Activated T-cell treated with anti-CD3 and anti-CD28 coated beads for 4 hours (primary cell): ENCODE measurements around the gene ARSG.
"Not testable (repeated sequence)": the region's sequence is repeated elsewhere in the genome, so short reads cannot be mapped to it uniquely, and the experiment has no call there.

ENCODE experiments used
- DNase-seq: peaks from one replicate; pipeline ENCODE4 v3.0.0-alpha.2; 2020

The ARSG gene

DNA sequence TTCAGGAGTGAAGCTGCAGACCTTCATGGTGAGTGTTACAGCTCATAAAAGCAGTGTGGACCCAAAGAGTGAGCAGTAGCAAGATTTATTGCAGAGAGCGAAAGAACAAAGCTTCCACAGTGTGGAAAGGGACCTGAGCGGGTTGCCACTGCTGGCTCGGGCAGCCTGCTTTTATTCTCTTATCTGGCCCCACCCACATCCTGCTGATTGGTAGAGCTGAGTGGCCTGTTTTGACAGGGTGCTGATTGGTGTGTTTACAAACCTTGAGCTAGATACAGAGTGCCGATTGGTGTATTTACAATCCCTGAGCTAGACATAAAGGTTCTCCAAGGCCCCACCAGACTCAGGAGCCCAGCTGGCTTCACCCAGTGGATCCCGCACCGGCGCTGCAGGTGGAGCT, 17.2 kb downstream of the ARSG start:
- not testable (repeated sequence) for DNase-seq

DNA sequence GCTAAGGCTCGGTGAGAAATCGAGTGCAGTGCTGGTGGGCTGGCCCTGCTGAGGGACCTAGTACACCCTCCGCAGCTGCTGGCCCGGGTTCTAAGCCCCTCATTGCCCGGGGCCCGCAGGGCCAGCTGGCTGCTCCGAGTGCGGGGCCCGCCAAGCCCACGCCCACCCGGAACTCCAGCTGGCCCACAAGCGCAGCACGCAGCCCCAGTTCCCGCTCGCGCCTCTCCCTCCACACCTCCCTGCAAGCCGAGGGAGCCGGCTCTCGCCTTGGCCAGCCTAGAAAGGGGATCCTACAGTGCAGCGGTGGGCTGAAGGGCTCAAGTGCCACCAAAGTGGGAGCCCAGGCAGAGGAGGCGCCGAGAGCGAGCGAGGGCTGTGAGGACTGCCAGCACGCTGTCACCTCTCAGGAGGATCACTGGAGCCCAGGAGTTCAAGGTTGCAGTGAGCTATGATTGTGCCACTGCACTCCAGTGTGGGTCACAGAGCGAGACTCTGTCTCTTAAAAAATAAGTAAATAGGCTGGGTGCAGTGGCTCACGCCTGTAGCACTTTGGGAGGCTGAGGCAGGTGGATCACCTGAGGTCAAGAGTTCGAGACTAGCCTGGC, 17.9 kb downstream of the ARSG start:
- DNase-seq: not testable (repeated sequence)

DNA sequence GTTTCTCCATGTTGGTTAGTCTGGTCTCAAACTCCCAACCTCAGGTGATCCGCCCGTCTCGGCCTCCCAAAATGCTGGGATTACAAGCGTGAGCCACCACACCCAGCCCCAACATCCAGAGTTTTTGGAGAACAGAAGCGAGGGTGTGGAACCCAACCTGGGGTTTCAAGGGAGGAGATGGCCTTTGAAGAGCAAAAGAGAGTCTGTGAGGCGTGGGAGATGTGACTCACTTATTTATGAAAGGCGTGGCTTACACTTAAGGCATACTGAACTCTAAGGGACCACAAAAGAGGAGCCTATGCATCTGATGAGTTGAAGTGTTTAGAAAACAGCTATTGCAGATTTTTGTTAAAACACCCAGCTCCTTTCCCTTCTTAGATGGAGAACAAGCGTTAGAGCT, 18.9 kb downstream of the ARSG start:
- DNase-seq: peak; percentile 59

DNA sequence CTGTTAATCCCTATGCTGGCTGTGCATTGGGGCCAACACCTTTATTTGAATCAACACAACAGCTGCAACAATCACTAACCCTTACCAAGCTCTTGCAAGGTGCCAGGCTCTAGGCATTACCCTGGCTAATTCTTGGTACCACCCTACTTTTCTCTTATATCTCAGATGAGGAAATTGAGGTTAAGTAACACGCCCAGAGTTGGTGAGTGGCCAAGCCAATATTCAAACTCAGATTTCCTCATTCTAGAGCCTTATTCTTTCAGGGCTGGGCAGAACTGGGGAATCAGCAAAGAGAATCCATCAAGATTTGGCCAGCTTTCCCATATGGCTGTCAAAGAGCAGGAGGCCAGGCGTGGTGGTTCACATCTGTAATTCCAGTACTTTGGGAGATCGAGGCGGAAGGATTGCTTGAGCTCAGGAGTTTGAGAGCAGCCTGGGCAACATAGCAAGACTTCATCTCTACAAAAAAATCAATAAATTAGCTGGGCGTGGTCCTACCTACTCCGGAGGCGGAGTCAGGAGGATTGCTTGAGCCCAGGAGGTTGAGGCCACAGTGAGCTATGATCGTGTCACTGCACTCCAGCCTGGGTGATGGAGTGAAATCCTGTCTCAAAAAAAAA, 23.7 kb downstream of the ARSG start:
- DNase-seq: no peak

DNA sequence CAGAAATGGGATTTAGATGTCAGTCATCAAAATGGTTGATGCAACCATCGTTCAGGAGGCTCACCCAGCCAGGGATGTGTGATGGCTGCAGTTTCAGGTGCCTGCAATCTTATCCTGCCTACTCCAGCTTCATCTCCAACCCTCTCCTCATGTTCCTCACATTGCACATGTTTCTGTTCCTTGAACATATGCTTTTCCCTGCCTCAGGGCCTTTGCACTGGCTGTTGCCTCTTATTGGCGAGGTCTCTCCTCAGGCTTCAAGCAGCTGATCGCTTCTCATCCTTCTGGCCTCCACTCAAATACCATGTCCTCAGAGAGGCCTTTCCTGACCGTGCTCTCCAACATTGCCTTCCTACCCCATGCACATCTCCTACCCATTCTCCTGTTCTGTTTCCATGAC, 24.6 kb downstream of the ARSG start:
- DNase-seq: no peak

DNA sequence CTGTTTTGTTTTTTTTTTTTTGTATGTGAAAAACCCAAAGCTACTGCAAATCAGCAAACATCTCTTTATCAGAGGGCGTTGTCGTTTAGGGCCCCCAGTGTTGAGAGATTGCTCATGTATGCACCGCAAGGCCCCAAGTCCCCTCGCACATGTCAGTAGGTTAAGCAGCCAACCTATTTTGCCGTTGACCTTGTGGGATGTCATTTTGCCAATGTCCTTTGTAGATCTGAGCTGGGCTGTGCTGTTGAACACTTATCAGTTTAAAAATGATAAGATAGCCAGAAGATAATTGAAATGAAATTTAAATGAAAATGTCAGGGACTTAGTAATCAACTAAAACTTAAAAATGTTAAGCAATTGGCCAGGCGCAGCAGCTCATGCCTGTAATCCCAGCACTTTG, 26.2 kb downstream of the ARSG start:
- DNase-seq: no peak

DNA sequence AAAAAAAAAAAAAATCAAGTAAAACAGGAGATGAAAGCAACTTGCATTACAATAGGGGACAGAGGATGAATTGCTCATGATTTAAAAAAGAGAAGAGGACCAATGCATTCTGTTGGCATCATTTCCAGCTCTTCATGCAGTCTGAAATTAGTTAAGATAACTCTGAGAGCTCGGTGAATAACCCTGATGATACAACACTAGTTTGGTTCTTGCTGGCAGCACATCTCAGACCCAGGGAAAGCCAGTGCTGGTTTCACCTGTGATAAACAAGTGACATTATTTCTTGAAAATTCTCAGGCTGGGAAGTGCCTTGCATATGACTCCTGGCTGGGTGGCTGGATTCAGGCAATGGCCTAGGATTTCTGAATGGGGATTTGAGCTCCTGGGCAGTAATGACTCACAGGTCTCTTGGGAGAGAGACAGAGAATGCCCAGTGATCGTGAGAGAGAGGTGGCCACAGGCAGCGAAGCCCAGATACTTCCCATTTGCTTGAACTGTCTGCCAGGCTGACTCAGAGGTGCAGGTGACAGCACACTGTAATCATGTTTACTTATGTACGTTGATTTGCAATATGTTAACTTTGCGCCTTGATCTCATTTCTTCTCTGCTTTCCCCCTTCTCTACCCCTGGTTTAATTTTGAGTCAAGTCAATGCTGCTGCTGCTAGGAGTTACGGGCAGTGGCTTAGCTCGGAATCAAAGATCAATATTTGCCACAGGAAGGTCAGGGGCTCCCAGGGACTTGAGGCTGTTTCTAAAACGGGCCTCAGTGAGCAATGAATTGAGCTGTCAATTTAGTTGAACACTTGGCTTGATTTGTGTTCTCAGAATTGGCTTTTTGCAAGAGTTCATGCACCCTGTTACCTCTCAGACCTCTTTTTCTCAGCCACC, 27.1 kb downstream of the ARSG start:
- DNase-seq: no peak

DNA sequence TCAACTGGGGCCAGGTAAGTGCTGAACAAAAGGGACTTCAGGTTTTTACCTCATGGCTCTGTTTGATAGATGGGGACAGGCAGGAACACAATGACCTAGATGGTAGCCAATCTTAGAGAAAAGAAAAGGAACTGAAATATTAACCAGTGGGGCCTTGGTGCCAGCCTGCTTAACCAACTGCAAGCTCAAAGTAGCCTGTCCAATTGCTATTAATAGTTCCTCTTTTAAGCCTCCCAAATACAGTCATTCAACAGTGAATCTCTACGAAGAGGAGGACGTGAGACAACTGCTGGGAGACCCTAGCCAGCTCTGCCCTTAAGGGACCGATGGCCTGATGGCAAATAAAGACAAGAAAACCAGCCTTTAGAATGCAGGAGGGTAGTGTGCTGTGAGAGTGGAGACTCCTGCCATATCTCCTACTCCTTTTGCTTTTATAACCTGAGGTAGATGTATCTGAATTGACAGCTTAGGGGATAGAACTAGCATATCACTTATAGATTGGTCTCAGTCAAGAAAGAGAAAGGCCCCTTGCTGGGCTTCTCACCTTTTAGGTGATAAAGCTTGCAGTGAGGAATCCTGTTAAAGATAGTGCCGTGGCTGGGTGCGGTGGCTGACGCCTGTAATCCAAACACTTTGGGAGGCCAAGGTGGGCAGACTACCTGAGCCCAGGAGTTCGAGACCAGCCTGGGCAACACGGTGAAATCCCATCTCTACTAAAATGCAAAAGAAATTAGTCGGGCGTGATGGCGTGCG, 28.3 kb downstream of the ARSG start:
- no peak for DNase-seq

DNA sequence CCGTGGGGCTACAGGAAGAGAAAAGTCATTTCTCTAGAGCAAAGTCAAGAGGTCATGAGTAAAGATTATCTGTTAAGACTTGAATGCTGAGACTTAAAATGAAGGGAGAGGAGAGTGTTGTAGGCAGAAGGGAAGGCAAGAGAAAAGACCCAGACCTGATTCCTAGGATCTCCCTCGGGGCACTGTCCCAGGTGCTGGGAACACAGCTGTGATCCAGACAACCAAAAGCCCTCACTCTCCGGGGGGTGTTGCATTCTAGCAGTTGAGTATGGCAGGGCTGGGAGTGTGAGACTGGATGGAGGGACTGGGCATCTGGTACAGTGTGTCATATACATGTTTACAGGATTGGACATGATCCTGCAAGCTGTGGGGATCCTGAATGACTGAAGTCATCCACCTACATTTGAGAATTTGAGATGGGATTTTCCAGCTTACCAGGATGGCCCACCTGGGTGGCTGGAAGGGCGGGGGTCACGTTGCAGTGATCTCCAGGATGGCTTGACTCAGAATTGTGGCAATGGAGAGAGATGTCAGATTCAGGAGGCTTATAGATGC, 29.1 kb downstream of the ARSG start:
- DNase-seq: no peak

DNA sequence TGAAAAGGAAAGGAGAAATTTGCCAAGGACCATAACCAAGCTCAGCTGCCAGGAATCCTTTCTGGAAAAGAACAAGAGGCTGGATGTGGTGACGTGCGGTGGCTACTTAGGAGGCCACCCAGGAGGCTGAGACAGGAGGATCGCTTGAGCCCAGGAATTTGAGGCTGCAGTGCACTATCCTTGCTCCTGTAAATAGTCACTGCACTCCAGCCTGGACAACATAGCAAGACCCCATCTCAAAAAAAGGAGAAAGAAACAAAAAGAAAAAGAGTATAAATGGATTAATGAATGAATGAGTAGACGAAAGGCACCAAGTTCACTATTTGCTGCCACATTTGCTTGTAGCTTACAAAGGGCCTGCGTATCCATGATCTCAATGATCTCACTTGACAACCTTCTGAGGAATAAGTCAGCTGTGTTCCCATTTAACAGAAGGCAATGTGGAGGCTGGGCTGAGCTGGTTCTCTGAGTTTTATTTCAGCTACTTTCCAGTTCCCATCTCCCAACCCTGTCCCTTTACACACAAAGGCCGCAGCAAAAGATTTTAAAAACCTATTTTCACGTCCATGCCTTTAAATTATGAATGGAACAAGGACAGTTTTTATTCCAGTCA, 29.8 kb downstream of the ARSG start:
- DNase-seq: no peak

DNA sequence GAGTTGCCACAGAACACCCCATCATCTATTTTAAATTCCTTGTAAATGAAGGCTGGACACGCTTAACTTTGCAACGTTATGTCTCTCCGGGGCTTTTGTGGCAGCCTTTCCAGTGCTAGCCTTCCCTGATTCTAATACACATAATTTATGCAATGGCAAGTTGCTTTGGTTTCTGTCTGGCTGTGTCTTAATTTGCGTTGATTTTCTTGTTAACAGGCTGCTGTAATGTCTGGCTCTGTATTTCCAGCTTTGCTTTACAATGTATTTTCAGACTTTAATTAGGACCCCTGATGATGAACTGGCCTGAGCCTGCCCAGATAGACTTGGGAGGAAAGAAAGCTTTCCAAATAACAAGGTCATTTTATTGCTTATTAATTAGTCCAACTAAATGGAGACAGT, 30.3 kb downstream of the ARSG start:
- no peak for DNase-seq

DNA sequence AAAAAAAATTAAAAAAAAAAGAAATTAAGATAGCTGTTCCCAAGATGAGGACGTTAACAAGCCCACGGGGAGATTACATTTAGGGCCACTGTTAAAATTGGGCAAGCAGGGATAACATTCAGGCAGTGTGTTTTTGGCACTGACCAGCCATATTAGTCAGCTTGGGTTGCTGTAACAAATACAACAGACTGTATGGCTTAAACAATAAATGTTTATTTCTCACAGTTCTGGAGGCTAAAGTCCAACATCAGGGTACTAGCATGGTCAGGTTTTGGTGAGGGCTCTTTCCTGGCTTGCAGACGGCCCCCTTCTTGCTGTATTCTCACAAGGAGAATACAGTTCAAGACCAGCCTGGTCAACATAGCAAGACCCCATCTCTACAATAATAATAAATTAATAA, 31.3 kb downstream of the ARSG start:
- DNase-seq: no peak

DNA sequence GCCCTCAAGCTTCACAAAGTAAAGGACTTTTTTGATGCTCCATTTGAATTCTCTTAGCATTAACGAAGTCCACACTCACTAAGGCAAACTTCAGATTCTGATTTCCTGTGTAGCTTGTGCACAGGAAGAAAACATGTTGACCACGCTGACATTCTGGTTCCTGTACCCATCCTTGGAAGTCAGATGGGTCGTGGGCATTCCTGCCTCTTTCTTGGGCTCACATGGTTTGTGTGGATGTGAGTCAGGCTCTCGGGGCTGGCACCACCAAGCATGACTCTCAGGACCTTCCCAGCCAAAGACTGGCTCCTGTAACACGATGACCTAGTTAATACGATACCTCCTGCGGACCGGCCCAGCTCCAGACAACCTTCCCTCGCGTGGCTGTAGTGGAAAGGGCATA, 32.8 kb downstream of the ARSG start:
- DNase-seq: no peak

DNA sequence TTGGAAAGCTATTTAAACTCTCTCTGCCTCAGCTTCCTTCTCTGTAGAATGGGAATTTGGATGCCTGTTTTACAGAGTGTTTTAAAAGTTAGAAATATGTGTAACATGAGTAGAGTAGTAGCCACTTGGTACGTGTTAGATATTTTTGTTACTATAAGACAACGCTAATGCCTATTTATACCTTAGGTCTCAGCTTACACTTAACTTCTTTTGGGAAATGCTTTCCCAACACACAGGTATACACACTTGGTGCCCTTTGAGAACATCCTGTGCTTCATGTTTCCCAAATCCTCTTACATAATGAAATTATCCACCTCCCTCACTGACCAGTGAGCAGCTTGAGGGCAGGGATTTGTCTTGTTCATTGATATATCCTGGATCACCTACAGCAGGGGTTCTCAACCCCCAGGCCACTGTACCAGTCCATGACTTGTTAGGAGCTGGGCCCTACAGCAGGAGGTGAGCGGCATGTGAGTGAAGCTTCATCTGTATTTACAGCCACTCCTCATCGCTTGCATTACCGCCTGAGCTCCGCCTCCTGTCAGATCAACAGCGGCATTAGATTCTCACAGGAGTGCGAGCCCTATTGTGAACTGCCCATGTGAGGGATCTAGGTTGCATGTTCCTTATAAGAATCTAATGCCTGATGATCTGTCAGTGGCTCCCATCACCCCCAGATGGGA, 33.5 kb downstream of the ARSG start:
- no peak for DNase-seq

DNA sequence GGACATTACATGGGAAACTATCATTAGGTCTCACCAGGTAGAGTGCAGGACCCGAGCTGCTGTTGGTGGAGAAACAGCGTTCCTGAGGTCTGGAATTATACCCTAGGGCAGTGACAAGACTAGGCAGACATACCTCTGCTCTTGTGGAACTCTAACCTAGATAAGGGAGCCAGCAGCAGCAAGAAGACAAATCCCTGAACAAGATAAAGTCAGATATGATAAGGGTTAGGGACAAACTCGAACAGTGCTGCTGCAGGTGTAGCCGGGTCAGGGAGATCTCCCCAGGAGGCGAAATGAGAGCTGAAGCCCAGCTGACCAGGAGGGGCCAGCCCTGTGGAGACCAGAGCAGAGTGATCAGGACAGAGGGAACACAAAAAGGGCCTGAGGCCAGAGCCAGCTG, 34.7 kb downstream of the ARSG start:
- DNase-seq: no peak

DNA sequence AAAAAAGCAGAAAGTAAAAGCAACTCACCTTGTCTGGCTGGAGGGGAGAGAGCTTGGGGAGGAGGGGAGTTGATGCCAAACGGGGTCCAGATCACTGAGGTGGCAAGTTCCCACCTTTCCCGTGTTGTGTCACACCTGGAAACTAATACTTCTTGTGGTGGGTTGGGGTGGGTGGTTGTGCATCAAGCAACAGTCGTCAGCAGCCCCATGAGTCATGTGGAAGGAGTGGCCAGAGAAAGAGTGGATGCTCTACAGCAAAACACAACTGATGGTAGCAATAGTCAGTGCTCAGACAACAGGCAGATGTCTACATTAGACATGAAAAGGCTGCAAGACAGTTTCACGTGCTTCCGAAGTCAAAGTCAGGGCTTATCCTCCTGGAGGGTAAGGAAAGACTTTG, 35.4 kb downstream of the ARSG start:
- DNase-seq: peak; percentile 21

DNA sequence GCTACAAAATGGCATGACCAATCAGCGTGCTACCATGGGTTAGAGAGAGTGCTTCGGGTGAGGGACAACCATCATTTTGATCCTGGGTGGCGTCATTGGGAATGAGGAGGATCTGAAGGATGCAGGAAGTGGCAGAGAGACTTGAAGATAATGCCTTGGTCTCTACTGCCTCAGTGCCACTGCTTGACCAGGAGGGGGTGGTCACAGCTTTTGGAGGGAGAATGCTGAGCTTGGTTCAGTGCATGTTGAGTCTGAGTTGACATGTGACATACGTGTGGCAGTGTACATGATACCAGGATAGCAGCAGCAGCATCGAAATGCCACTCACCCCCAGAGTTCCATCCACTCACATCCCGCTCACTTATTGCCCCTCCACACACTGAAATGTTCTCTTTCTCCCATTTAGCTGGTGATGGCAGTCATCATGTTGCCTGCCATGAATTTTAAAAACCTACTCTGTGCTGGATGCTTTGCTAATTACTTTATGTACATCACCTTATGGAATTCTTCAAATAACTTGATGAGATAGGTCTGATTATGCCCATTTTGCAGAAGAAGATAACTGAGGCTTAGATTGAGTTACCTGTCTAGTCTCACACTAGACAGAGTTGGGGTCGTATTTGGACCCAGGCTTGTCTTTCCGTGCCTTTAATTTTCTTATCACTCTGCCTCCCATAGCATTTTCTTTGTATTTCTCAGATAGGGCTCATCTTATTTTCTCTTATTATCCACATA, 36.7 kb downstream of the ARSG start:
- no peak for DNase-seq

DNA sequence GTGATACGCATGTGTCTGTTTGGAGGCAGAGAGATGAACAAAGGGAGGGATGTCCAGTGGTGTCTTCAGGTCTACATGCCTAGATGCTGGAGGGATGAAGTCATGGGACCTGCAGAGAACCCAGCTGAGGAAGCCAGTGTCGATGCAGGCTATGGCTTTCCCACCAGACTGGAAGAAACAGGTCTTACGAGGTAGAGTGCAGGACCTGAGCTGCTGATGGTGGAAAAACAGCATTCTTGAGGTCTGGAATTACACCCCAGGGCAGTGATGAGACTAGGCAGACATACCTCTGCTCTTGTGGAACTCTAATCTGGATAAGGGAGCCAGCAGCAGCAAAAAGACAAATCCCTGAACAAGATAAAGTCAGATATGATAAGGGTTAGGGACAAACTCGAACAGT, 37.4 kb downstream of the ARSG start:
- DNase-seq: no peak

DNA sequence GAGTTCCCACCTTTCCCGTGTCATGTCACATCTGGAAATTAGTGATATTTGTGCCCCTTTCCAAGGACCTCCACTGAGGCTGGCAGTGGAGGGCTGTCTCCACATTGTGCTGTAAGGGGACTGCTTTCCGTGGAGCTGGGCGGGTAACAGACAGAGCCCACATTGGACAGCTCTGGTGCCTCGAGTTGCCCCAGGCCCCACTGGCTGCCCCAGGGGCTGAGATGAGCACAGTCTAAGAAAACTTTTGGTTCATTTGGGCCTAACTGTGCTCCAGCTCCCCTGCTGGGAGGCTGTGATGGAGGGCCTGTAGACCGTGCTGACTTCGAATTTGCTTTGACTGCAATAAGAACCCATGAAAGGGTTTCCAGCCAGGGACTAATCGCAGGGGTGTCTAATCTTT, 38.0 kb downstream of the ARSG start:
- no peak for DNase-seq

DNA sequence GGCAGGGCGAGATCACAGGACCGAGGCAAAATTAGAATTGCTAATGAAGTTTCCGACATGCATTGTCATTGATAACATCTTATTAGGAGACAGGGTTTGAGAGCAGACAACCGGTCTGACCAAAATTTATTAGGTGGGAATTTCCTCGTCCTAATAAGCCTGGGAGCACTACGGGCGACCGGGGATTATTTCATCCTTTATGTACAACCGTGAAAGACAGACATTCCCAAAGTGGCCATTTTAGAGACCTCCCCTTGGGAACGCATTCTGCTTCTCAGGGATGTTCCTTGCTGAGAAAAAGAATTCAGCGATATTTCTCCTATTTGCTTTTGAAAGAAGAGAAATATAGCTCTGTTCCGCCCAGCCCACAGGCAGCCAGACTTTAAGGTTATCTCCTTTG, 40.6 kb downstream of the ARSG start:
- not testable (repeated sequence) for DNase-seq

DNA sequence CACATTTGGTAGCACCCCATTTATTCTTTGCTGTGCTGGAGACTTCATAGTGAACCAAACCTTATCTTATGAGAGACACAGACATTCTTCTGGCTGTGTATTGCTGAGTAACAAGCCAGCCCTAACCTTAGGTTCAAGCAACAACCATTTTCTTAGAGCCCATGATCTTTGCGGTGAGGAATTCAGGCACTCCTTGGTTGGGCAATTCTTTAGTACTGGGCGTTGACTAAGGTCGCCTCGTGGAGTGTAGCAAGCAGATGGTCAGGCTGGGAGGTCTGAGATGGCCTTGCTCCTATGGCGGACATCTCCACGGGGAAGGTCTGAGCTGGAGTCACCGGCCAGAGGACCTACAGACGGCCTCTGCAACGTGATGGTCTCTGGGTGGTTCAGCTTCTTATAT, 43.1 kb downstream of the ARSG start:
- DNase-seq: no peak
